ENCODE measurements around the gene ENOSF1. TPM values are rescaled to one million over a fixed set of nuclear protein-coding genes. Genes with fewer than 3 reads are reported as not detected.

ENOSF1 gene
- total RNA-seq, 1 donor: 16.1 TPM

Other genes with a start within 250 kb of the ENOSF1 start
- 0.21 TPM for gene COLEC12, start 211.9 kb downstream of the ENOSF1 start, total RNA-seq
- gene CETN1, start 132.2 kb downstream of the ENOSF1 start, total RNA-seq: 0.10 TPM
- gene CLUL1, start 115.6 kb downstream of the ENOSF1 start, total RNA-seq: not detected
- 0.63 TPM for gene TYMS, start 55.0 kb downstream of the ENOSF1 start, total RNA-seq
- 53.4 TPM for gene YES1, start 99.6 kb upstream of the ENOSF1 start, total RNA-seq
- gene ADCYAP1, start 192.2 kb upstream of the ENOSF1 start, total RNA-seq: not detected

Data from mononuclear cell (primary cell).